ENCODE measurements around the gene OMP.
"Not testable (repeated sequence)": the region's sequence is repeated elsewhere in the genome, so short reads cannot be mapped to it uniquely, and the experiment has no call there.

Gene OMP

DNA sequence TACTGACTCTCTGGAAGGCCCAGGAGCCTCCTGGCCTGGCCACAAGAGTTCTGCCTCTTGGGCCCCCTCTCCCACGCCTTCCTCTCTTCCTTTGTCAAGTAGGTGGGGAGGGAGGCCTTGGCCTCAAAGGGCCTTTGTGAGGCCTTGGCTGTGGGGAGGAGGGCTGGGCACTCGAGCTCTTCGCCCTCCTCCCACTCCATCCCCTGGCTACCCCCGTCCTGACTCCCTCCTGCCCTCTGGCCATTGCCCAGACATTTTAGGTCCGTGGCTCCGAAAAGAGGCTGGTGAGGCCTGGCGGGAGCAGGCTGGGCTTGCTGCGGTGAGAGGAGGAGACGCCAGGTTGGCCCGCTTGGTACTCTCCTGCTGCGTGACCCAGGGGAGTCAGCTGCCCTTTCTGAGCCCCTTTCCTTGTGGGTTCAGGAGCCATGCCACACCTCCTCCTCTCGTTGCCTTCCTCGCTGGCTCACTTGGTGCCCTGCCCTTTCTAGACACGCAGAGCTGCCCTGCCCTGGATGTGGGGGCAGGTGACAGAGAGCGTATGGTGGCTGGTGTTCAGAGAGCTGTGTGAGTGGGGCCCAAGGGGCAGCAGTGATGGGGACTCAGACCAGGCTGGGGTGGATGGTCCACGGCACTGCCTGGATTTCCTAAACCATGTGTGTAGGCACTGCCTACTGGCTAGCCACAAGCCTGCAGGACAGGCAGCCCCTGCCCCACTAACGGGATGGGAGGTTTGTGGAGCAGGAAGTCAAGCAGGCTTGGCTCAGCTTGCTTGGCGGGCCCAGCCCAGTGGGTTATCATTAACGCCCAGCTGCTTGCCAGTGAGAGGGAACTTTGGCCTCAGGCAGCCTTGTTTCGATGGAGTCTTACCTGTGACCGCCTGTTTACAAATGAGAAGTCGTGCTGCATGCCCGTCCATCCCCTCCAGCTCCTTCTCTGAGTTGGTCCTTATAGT lies 15.8 kb upstream of the OMP start:
- no peak for DNase-seq (ENCODE audit: low read depth)

- DNase-seq (ENCODE audit: low read depth): no peak
Measured at GRCh38 chr11:77087723-77088225, 14.9 kb upstream of the OMP start.

- DNase-seq (ENCODE audit: low read depth): no peak
Measured at GRCh38 chr11:77088236-77089003, 14.2 kb upstream of the OMP start.

DNA sequence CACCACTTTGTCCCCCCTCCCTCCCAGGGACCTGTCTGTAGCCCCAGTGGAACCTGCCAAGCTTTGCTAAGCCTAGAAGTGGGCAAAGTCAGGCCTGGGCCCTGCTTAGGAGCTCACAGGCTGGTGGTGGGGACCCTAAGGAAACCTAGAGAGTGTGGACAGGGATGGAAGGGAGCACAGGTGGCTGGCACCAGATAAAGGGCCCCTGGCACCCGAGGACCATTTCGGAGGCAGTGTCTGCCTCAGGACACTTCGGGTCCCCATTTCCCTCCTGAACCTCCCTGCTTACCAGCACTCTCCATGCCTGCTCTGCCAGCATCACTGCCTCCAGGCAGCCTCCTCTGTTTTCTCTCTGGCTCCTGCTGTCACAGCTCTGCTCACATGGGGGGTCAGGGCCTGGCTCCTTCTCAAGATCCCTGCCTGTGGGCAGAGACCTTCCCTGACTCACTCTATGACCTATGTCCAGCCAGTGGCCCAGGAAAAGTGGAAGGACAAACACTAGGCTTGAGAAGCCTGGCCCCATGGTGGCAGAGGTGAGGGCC lies 13.6 kb upstream of the OMP start:
- DNase-seq (ENCODE audit: low read depth): no peak

DNA sequence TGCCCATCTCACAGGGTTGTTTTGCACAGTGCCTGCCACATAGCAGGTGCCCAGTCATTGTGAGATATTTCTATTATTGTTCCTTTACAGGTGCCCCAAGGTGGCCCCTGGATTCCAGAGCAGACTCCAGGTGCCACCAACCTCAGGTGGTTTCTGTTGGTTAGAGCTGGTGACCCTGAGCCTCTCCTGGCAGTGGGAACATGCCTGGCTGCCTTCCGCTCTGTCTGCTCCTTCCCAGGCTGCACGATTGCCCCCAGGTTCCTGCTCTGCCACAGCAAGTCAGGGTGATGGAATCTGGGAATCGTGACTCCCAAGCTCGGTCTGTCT lies 12.6 kb upstream of the OMP start:
- no peak for DNase-seq (ENCODE audit: low read depth)

DNA sequence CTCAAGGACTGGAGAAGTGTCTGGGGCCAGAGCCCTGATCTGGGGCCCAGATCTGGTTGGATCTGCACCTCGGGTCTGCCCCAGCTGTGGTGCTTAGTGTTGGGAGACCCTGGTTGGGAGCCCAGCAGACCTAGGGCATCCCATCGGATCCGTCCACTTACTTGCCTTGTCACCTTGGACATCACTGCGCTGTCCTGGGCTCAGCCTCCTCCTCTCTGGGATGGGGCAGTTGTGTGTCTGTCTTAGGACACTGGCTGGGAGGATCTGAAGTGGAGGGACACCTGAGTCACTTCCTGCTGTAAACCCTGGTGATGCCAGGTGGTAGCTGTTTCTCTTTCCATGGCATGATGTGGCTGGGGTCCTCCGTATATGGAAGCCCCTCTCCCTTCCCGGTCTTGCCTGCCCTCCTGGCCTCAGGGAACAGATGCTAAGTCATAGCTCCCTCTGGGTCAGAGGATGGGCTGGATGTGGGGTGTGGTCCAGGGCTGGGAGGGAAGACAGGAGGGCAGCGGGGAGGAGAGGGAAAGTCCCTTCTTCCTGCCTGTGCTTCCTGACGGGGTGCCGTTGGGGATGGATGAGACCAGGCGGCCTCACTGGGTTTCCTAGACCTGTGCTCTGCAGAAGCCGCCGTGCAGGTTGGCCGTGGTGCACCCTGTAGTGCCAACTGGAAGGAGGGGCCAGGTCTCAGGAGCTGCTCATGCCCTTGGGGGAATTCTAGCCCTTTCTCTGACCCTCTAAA lies 12.1 kb upstream of the OMP start:
- no peak for DNase-seq (ENCODE audit: low read depth)

- DNase-seq (ENCODE audit: low read depth): peak; percentile 61
Measured at GRCh38 chr11:77091146-77091940, 11.3 kb upstream of the OMP start.

- DNase-seq (ENCODE audit: low read depth): no peak
Measured at GRCh38 chr11:77092382-77092781, 10.3 kb upstream of the OMP start.

GRCh38 chr11:77093056-77093891 lies 9.4 kb upstream of the OMP start:
- no peak for DNase-seq (ENCODE audit: low read depth)

DNA sequence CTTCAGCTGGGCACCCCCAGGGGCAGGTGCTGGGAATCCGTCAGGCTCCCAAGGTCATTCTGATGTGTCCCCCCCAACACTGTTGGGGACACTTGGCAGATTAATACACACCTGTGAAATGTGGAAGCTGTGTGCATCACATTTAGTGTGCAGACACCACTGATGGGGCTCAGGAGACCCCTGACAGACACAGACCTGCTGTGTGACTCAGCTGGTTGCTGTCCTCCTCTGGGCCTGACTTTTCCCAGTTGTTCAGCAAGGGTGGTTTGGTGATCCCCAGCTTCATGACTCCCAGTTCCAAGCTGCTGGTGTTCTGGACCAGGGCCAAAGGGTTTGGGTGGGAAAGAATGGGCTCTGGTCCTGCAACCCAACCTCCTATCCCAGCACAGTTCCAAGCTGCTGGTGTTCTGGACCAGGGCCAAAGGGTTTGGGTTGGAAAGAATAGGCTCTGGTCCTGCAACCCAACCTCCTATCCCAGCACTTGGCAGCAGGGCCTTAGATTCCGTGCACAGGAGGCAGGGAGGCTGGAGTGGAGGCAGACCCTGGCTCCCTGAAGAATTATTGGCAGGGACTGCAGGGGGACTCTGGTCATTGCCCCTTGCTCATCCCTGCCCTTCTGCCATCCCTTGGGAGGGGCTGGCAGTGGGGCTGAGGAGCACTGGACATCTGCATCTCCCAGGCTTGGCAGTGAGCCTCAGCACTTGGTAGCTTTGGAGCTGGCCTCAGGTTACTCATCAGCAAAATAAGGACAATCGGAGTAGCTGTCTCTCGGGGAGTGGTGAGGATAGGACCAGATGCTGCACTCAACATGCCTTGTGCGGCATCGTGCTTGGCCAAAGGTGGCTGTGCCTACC lies 8.4 kb upstream of the OMP start:
- DNase-seq (ENCODE audit: low read depth): no peak

- no peak for DNase-seq (ENCODE audit: low read depth)
Measured at GRCh38 chr11:77094841-77095365, 7.7 kb upstream of the OMP start.

DNA sequence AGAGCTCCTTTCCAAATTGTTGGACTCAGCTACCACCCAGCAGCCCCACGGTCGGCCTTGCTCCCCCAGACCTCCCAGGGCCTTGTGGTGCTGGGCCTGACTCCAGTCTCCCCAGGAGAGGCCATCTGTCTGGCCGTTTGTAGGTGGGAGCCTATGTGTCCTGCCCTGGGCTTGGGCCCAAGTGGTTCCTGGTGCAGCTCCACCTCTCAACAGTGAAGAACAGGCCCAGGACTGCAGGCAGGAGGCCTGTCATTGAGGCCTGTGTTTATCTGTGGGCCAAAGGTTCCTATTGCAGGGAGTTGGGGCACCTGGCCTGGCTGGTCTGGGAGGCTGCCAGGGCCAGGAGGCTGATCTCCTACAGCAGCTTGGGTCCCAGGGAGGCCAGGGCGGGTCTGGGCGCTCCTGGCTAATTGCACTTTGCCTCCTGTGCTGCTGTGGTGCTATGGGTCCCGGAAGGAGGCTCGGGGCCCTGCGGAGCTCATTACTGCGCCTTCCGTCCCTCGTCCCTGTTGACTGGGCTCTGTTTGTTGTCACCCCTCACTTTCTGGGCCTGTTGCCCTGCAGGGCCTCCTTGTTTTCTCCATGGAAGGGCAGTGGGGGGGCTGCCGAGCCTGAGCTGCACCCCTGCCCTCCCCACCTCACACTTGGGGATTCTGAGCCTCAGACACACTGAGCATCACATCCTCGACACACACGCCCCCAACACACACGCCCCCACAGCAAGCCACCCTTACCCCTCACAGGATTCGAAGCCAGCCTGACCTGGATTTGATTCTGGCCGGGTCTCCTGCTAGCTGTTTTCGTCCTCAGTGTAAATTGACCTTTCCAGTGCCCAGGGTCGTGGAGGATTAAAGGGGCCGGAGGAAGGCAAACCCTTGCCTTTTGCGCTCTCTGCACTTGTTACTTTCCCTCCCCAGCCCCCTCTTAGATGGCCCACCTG lies 6.8 kb upstream of the OMP start:
- no peak for DNase-seq (ENCODE audit: low read depth)

- DNase-seq (ENCODE audit: low read depth): no peak
Measured at GRCh38 chr11:77096591-77097019, 6.0 kb upstream of the OMP start.

- not testable (repeated sequence) for DNase-seq (ENCODE audit: low read depth)
Measured at GRCh38 chr11:77097180-77097579, 5.5 kb upstream of the OMP start.

DNA sequence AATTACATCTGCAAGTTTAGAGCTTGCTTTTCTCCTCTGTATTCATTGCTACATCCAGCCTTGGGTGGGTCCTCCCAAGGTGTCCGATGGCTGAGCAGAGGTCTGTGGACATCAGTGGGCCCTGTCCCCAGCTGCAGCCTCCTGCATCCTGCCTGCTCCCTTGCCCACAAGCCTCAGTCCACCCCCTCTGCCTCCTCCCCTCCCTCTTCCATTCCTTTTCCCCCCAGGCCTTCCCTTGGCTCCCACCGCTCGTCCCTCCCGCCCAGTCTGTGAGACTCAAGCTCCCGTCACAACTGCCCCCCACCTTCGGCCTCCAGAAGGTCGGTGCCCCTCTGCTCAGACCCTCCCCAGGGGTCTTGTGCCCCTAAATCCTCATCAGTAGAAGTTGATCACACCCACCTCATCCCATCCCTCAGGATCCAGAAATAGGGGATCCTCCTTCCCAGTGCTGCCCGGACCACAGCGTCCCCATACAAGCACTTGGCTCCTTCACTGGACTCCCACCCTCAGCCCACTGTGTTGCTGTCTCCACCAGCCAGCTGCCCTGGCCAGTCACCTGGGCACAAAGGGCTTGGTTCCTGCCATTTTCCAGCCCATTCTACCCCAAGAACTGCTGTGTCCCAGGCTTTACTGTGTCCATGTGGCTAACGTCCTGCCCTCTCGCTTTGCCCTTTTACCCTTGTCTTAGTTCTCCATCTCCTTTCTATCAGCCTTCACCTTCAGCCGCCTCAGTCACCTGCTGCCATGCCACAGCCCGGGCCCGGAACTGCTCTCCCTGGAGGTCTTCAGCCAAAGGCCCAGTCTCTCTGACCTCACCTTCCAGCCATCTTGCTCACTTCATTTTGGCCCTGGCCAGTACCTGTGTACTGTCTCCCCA lies 2.2 kb upstream of the OMP start:
- DNase-seq (ENCODE audit: low read depth): no peak

DNA sequence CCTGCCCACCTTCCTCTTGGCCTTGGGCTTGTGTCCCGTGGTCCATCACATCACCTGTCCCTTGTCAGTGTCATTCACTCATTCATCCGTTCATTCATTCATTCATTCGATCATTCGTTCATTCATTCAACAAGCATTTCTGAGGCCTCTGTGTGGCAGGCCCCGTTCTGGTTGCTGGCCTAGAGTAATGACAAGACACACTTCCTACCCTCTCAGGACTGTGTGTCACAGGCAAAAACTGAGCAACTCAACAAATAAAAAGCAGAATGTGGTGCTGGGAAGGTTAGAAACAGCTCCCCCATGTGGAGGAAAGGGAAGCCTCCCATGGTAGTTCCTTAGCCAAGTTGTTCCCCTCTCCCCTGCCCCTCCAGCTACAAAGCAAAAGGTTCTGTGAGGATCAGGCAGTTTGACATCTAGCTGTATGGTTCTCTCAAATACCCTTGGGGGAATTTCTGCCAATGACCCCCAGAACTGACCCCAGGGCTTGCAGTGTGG lies 1.6 kb upstream of the OMP start:
- no peak for DNase-seq (ENCODE audit: low read depth)

GRCh38 chr11:77103319-77103718 lies 679 bp downstream of the OMP start:
- DNase-seq (ENCODE audit: low read depth): no peak

All from stimulated activated CD8-positive, alpha-beta memory T cell treated with anti-CD3 and anti-CD28 coated beads, Interleukin-12 subunit alpha, Interleukin-12 subunit beta, amount 100 ng/mL, for 1 hour (primary cell).